Nasal cavity respiratory epithelium epithelial cell of viscerocranial mucosa (primary cell): ENCODE results near the gene TRIM2. TPM values are rescaled to one million over a fixed set of nuclear protein-coding genes. Genes with fewer than 3 reads are reported as not detected.

Source experiments
- total RNA-seq: library from RNA; depleted of rRNA; stranded (reverse); fragments of >200 nt; gene quantifications from 2 replicates; pipeline ENCODE4 v1.2.3, GENCODE V29; 2014

Gene TRIM2
- 11.3 and 26.5 TPM in 2 replicates for total RNA-seq

GRCh38 chr4:153204247-153204671, at the start of gene TRIM2:
TRIM2 (plus strand) TSS chr4:153204443; CDS start chr4:153204531, 88 bp downstream.

GRCh38 chr4:153344131-153345011, 140.1 kb downstream of the TRIM2 start, which contains the start of gene MND1:
MND1 (plus strand) TSS chr4:153344688; CDS start chr4:153344738, 50 bp downstream.

Other genes with a start within 250 kb of the TRIM2 start
- 0.28 and 1.7 TPM in 2 replicates for gene MND1, start 140.2 kb downstream of the TRIM2 start, total RNA-seq